K562 (cell line): ENCODE results near the gene PRKAR2B. TPM values are rescaled to one million over a fixed set of nuclear protein-coding genes. Genes with fewer than 3 reads are reported as not detected.

Source experiments
- ATF7 ChIP-seq: fragments of 450-650 bp; IDR thresholded peaks from 2 replicates; pipeline ENCODE4 v1.7.1; 2014; ENCODE audit warnings: mild to moderate bottlenecking, moderate library complexity
- BACH1 ChIP-seq: fragments of 200-800 bp; sonication (Bioruptor generic); IDR thresholded peaks from 2 replicates; pipeline ENCODE4 v1.6.1; 2016; ENCODE audit warnings: missing genetic modification characterization, missing compliant biosample characterization
- BRF1 ChIP-seq: IDR thresholded peaks from 3 replicates; pipeline ENCODE4 v1.6.1; 2011; ENCODE audit warnings: borderline replicate concordance, mild to moderate bottlenecking; ENCODE audit not compliant: insufficient read length; ENCODE audit errors: extremely low read depth
- CXXC5 ChIP-seq: fragments of 250-450 bp; sonication (Bioruptor Pico); IDR thresholded peaks from 2 replicates; pipeline ENCODE4 v1.8.0; 2022; ENCODE audit warnings: inconsistent platforms, mild to moderate bottlenecking, moderate library complexity
- EGR1 ChIP-seq: fragments of 450-650 bp; conservative IDR thresholded peaks from 2 replicates; pipeline ENCODE4 v1.6.1; 2017; ENCODE audit warnings: mild to moderate bottlenecking
- EHMT2 ChIP-seq: fragments of 450-650 bp; IDR thresholded peaks from 2 replicates; pipeline ENCODE4 v1.6.1; 2018; ENCODE audit warnings: antibody characterized with exemption
- ERF ChIP-seq: fragments of 450-650 bp; formaldehyde crosslinking; IDR thresholded peaks from 2 replicates; pipeline ENCODE4 v1.4.0; 2020; ENCODE audit warnings: mild to moderate bottlenecking, mixed read lengths
- ESRRA ChIP-seq: fragments of 450-650 bp; IDR thresholded peaks from 2 replicates; pipeline ENCODE4 v1.6.1; 2014; ENCODE audit warnings: low read depth, mild to moderate bottlenecking, moderate library complexity, borderline replicate concordance
- ETV6 ChIP-seq, 3 experiments: fragments of 150-350 bp in 1 of 3; sonication (generic) in 1 of 3; formaldehyde crosslinking in 1 of 3; IDR thresholded peaks; 2 replicates each; pipeline versions ENCODE4 v1.6.1 to v1.8.0; 2014 to 2022; ENCODE audit warnings: borderline replicate concordance in 2 of 3, low read depth in 2 of 3, antibody characterized with exemption in 1 of 3, low read length in 1 of 3, mild to moderate bottlenecking in 1 of 3, missing genetic modification reagents in 1 of 3
- HMG20A ChIP-seq: fragments of 450-650 bp; formaldehyde crosslinking; conservative IDR thresholded peaks from 2 replicates; pipeline ENCODE4 v1.4.0; 2020; ENCODE audit warnings: mild to moderate bottlenecking, mixed read lengths
- KDM1A ChIP-seq, 2 experiments: fragments of 450-650 bp; IDR thresholded peaks; 2 replicates each; pipeline ENCODE4 v1.6.1; 2016; ENCODE audit warnings: mild to moderate bottlenecking in 2 of 2
- LCOR ChIP-seq: sonication (generic); formaldehyde crosslinking; IDR thresholded peaks from 2 replicates; pipeline ENCODE4 v1.8.0; 2022; ENCODE audit warnings: mild to moderate bottlenecking, missing genetic modification reagents
- MXD1 ChIP-seq: fragments of 250-450 bp; sonication (Bioruptor Pico); IDR thresholded peaks from 2 replicates; pipeline ENCODE4 v1.8.0; 2021; ENCODE audit warnings: borderline replicate concordance, mild to moderate bottlenecking, moderate library complexity; ENCODE audit not compliant: poor library complexity, severe bottlenecking
- PHF8 ChIP-seq: fragments of 200-600 bp; sonication (generic); IDR thresholded peaks from 2 replicates; pipeline ENCODE4 v1.6.1; 2012; ENCODE audit warnings: mixed run types, mild to moderate bottlenecking, inconsistent platforms, low read length, moderate library complexity, borderline replicate concordance
- PML ChIP-seq: IDR thresholded peaks from 2 replicates; pipeline ENCODE4 v1.6.1; 2012; ENCODE audit warnings: low read length, inconsistent platforms
- POLR3A ChIP-seq: IDR thresholded peaks from 2 replicates; pipeline ENCODE4 v1.6.1; 2011; ENCODE audit warnings: borderline replicate concordance, mild to moderate bottlenecking, moderate library complexity; ENCODE audit not compliant: insufficient read length, insufficient read depth; ENCODE audit errors: extremely low read depth
- STAT5A ChIP-seq: IDR thresholded peaks from 2 replicates; pipeline ENCODE4 v1.6.1; 2012; ENCODE audit warnings: low read length, inconsistent platforms, borderline replicate concordance
- TBP ChIP-seq: optimal IDR thresholded peaks from 2 replicates; pipeline ENCODE3; 2011; ENCODE audit warnings: low read depth, low read length, improper control_type of control experiment
- U2AF2 ChIP-seq: fragments of 200-400 bp; formaldehyde crosslinking; optimal IDR thresholded peaks from 2 replicates; pipeline ENCODE3; 2017; ENCODE audit warnings: low read depth, mild to moderate bottlenecking, low read length
- ZFP30 ChIP-seq: fragments of 250-450 bp; sonication (Bioruptor Pico); IDR thresholded peaks from 2 replicates; pipeline ENCODE4 v1.8.0; 2022; ENCODE audit warnings: moderate library complexity, mild to moderate bottlenecking, inconsistent platforms, borderline replicate concordance
- ZNF324 ChIP-seq: fragments of 250-450 bp; sonication (Bioruptor Pico); IDR thresholded peaks from 2 replicates; pipeline ENCODE4 v1.4.0; 2020; ENCODE audit warnings: mild to moderate bottlenecking
- ZNF347 ChIP-seq: fragments of 450-650 bp; formaldehyde crosslinking; IDR thresholded peaks from 2 replicates; pipeline ENCODE4 v1.4.0; 2020; ENCODE audit warnings: low read depth, mild to moderate bottlenecking, moderate library complexity
- ZNF740 ChIP-seq, 3 experiments: fragments of 200-800 bp in 1 of 3; sonication (Bioruptor generic) in 1 of 3; sonication (generic) in 1 of 3; formaldehyde crosslinking in 1 of 3; IDR thresholded peaks; 2 replicates each; pipeline versions ENCODE4 v1.6.1 to v1.8.0; 2016 to 2022; ENCODE audit warnings: mild to moderate bottlenecking in 2 of 3, missing compliant biosample characterization in 2 of 3, missing genetic modification characterization in 2 of 3, missing genetic modification reagents in 1 of 3
- polyA plus RNA-seq, 8 experiments: library from polyadenylated mRNA; depleted of rRNA in 4 of 8; stranded (reverse) in 5 of 8; unstranded in 3 of 8; fragments of >200 nt; fragmentation: Nextera tagmentation in 2 of 8; fragmentation: Illumina TruSeq in 1 of 8; extraction: Ambion mirVana in 2 of 8; extraction: Trizol in 1 of 8; gene quantifications; 2 replicates each; pipeline versions ENCODE4 v1.2.1 to v1.2.3, GENCODE V29; 2011 to 2014; ENCODE audit warnings: inconsistent platforms in 1 of 8, missing spikeins in 1 of 8
- total RNA-seq, 7 experiments: library from RNA; depleted of rRNA in 6 of 7; stranded (reverse); fragments of >200 nt in 6 of 7; fragmentation: Illumina TruSeq in 2 of 7; extraction: Trizol in 2 of 7; gene quantifications; 2 replicates each; pipeline versions ENCODE4 v1.2.1 to v1.2.3, GENCODE V29; 2011 to 2021; ENCODE audit warnings: low replicate concordance in 1 of 7

PRKAR2B gene
- total and polyA plus RNA-seq, 9 of the 15 experiments (the other 6 are each of a cell fraction or from before 2014, with no cell fraction given): 59.0 to 173 (median 129) TPM

GRCh38 chr7:107168233-107169119 is 124.0 kb downstream of the PRKAR2B start, which contains the start of gene HBP1 (continued):
- TF ChIP-seq ZNF740 (CRISPR knock-in tag; IDR thresholded peaks at IDR 0.05): no peak
- no peak; a peak in 1 of 4 replicates for TF ChIP-seq ZNF740 (tag; IDR thresholded peaks at IDR 0.05)
- TF ChIP-seq PHF8: peak; percentile 69
- peak; percentile 93 for TF ChIP-seq ATF7
- TF ChIP-seq EGR1: peak; percentile 56
- TF ChIP-seq POLR3A: no peak
- peak; percentile 91 for TF ChIP-seq TBP
- no peak for TF ChIP-seq ZNF347 (CRISPR knock-in tag)
- TF ChIP-seq ERF (CRISPR knock-in tag): no peak
- no peak for TF ChIP-seq U2AF2
- no peak for TF ChIP-seq ZFP30
- TF ChIP-seq EHMT2: no peak
- TF ChIP-seq STAT5A: no peak; the same call in 1 of the 2 replicates
- no peak for TF ChIP-seq BRF1
- TF ChIP-seq HMG20A (CRISPR knock-in tag): no peak
- TF ChIP-seq KDM1A (IDR thresholded peaks at IDR 0.05): peak in 1 of 2 experiments; percentile 2; a peak in 3 of 4 replicates
- no peak for TF ChIP-seq ZNF324 (CRISPR knock-in tag)
- TF ChIP-seq MXD1: no peak
- TF ChIP-seq CXXC5 (CRISPR knock-in tag): peak; percentile 95
- no peak for TF ChIP-seq BACH1 (tag)
- TF ChIP-seq ESRRA: no peak; the same call in 1 of the 2 replicates
- TF ChIP-seq LCOR (CRISPR knock-in tag): peak; percentile 86; the same call in 1 of the 2 replicates
- TF ChIP-seq PML: peak; percentile 26; the same call in 1 of the 2 replicates
- no peak for TF ChIP-seq ETV6 (IDR thresholded peaks at IDR 0.05; ENCODE audit: borderline replicate concordance in 1 of 2, low read depth in 2 of 2, low read length in 1 of 2)
- no peak for TF ChIP-seq ETV6 (CRISPR knock-in tag; IDR thresholded peaks at IDR 0.05; ENCODE audit: borderline replicate concordance)
